Left hindlimb (tissue), 1 donor: Measurements from ENCODE around the gene PANX1.
"Not testable (repeated sequence)": the region's sequence is repeated elsewhere in the genome, so short reads cannot be mapped to it uniquely, and the experiment has no call there.

Experiments used
- DNase-seq: peaks from one replicate; pipeline ENCODE4 v3.0.0-alpha.2; 2018

PANX1 gene

DNA sequence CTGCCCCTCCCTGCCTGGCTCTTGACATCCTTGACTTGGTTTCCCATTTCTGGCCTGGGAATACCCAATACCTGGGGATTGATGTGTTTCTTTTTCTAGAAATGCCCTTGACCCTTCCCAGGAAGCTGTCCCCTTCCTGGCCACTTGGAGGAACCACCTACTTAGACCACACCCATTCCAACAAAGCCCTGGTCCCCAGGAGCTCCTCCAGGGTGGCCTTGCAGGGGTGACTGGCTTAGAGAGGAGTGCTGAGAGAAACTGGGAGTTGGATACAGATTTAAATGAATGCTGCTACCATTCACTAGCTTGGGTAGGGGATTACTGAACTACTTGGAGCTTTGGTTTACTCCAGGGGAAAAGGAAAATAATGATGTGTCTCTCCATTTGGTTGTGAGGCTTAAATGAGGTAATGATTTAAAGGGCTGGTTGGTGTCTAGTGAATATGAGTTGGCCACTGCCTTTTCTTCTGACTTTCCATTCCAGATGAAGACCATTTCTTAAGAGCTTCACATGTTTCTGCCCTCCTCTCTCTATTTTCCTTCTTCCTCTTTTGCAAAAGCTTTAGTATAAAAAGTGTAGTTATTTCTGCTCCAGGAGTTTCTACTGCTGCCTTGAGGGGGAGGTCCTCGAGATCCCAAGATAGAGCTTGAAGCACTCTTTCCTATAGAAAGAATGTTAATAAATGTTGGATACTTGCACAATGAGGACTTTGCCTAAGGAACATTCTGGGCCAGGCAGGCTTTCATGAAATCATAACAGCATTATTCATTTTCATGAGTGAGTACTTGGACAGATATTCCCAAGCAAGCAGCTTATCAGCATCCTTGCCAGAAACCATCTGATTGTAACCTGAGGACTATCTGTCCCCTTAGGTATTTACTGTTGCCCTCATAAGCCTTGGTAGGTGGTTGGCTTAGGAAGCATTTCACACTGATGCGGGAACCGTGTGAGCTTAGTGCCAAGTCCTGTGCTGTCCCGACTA is 22.4 kb downstream of the PANX1 start:
- DNase-seq, result no peak

DNA sequence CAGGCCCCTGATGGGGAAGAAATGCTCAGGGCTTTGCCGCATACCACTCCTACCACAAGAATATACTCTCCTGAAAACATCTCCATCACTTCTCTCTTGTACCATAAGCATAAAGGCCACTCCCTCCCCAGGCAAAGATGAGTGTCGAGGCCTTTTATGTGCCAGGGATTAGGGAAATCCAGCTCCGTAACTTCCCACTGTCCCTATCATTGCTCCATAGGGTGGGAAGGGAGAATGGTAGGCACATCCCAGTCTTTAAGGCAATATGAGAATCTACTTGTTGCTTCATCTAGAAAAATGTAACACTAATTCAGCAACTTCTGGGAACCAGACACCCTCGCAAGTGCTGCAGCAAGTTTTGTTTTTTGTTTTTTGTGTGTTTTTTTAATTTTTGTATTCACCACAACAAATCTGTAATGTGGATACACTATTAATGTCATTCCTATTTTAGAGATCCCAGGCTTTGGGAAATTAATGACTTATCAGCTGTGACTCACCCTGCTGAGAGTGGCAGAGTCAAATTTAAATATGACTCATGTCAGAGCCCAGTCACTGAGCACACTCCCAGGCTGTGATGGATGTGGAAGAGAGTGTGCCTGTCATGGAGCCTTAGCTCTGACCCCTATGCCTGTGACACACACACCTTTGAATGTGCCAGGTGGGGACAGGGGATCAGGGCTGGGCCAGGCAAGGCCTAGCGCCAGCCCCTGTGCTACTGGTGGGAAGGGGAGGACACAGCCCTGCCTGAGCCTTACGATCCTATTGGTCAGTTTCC is 23.4 kb downstream of the PANX1 start:
- DNase-seq, result no peak

- DNase-seq, result no peak
Observed at GRCh38 chr11:94152678-94153065, 24.0 kb downstream of the PANX1 start.

DNA sequence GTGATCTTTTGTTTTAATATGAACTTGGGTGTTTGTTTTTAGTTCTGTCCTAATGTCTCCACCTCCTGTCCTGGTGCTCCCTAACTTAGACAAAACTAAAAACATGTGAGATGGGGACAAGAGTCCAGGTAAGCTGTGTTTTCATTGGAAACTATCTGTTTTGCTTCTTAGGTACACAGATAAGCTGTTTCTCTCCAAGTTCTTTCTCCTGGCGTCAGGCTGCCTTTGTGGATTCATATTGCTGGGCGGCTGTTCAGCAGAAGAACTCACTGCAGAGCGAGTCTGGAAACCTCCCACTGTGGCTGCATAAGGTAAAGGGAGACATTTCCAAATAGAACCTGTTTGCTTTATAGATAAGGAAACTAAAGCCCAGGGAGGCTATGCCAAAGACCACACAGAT is 24.7 kb downstream of the PANX1 start:
- DNase-seq, result no peak

DNA sequence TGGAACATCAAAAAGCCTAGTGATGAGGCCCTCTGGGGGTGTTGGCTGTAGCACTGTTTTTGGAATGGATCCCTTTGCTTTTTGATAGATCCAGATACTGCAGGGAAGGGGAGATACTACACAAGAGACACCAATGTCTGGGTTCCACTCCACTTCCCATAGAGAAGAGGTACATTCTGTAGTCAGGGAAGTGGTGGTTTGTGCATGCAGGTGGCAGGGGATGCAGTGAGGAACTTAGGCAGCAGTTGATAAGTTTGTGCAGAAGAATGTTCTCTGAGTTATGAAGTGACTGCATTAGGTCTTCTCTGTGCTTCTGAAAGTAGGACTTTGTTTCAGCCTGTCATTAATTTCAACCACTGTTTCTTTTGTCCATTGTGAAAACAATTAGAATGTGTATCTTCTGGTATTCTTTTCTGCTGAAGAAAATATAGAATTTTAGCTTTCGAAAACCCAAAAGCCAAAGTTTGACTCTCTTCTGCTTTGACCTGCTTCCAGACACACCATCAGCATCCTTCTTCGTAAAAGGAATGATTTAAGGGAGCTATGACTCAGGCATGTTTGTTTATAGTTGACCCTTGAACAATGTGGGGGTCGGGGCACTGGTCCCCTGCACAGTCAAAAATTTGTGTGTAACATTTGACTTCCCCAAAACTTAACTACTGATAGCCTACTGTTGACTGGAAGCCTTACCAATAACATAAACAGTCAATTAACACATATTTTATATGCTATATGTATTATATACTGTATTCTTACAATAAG is 25.6 kb downstream of the PANX1 start:
- no peak for DNase-seq

GRCh38 chr11:94157339-94157738 is 28.7 kb downstream of the PANX1 start:
- DNase-seq, result not testable (repeated sequence)

DNA sequence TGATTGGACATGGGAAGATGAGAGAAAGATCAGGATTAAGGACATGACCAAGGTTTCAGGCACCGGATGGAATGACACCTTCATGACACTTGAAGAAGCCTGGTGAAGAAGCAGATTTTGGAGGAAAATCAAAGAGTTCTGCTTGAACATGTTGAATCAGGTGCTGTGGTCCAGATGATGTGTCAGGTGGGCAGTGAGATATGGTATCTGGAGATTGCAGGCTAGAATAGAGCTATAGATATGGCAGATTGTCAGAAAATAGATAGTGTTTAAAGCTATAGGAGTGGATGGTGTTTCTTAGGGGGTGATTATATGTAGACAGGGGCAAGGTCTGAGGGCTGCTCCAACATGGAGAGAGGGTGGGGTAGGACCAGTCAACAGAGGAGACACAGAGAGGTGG is 40.2 kb downstream of the PANX1 start:
- DNase-seq, result no peak

GRCh38 chr11:94169516-94169915 is 40.9 kb downstream of the PANX1 start:
- no peak for DNase-seq

GRCh38 chr11:94169930-94170545 is 41.4 kb downstream of the PANX1 start:
- no peak for DNase-seq

DNA sequence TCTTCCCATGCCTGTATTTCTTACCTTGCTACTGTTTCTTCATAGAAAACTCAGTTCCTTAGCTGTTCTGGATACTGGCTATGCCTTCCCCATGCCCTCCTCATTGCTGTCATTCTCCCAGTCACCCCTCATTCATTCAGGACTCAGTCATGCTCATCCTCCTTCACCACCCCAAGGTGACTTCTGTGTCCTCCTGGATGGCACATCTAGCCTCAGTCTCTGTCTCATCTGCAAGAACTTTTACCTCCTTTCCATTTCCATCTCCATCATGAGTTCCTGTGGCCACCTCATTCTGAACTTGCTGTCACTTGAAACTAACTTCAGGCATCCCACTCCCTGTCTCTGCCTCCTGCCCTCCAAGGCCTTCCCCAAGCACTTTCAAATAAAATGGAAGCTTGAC is 42.3 kb downstream of the PANX1 start:
- DNase-seq, result no peak

DNA sequence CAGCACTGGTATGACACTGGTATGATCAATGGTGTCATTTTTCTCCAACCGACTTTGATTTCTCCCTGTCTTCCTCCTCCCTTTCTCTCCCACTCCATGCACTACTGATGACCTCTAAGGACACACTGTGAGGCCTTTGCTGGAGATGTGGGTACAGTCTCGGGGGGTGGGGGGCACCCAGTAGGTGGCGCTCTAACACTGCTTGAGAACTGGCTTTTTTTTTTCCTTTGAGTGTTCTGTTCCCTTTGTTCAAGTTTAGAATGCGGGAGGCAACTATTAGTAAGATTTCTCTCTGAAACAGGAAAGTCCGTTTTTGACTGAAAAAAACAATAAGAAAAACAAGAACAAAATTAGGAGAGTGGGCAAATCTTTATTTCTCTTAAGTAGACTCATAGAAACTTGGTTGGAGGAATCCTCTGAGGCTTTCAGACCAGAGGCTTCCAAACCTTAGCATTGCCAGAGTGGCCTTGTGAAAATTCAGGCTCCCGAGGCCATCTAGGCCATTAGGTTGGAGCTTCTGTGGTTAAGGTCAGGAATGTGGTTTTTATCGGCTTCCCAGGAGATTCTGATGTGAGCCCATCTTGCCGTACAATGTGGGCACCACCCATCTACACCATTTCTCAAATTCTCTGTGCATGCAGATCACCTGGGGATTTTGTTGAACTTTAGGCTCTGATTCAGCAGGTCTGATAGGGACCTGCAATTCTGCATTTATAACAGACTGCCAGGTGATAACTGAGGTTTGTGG is 43.2 kb downstream of the PANX1 start:
- DNase-seq, result no peak

DNA sequence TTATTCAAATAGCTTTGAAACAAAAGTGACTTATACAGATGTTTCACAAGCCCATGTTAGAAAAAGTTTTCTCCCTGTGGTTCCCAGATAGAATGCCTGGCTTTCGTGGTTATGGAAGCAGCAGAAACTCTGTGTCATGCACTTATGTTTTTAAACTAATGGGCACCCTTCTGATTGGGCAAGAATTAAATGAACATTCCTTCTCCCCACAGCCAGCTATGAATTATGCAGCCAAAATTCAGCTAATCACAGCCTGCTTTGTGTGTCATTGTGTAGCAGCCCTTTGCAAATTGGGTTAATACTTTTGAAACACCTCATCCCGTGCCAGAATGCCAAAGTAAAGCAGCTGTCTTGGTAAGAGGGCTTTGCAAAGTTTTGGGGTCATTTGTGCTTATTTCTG is 46.9 kb downstream of the PANX1 start:
- DNase-seq, result no peak

DNA sequence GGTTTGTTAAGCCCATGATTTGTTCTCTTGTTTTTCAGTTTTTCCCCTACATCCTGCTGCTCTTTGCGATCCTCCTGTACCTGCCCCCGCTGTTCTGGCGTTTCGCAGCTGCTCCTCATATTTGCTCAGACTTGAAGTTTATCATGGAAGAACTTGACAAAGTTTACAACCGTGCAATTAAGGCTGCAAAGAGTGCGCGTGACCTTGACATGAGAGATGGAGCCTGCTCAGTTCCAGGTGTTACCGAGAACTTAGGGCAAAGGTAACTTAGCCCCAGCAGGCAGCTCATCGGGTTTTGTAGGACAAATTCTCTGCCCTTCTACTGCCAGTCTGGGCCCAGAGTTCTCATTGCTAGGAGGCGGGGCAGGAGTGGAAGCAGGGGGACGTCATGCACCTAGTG is 49.7 kb downstream of the PANX1 start:
- no peak for DNase-seq

GRCh38 chr11:94179696-94180095 is 51.1 kb downstream of the PANX1 start:
- no peak for DNase-seq

DNA sequence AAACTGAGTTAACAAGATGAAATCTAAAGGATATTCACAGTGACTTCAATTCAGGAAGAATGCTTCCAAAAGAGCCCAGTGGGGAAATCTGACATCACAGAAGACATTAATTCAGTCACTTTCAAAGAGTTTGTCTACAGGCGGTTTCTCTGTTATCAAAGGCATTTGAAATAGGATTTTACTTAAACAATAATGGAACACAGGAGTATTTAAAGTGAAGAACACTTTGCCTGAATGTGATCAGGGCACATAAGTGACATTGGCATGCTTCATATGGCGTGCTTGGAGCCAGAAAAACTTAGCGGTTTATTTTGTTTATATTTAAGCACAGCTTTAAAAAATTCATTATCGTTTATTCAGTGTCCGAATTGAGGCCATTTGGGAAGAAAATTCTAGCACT is 52.9 kb downstream of the PANX1 start:
- no peak for DNase-seq

GRCh38 chr11:94181943-94182342 is 53.3 kb downstream of the PANX1 start:
- no peak for DNase-seq

GRCh38 chr11:94183251-94183885 is 54.7 kb downstream of the PANX1 start:
- no peak for DNase-seq

DNA sequence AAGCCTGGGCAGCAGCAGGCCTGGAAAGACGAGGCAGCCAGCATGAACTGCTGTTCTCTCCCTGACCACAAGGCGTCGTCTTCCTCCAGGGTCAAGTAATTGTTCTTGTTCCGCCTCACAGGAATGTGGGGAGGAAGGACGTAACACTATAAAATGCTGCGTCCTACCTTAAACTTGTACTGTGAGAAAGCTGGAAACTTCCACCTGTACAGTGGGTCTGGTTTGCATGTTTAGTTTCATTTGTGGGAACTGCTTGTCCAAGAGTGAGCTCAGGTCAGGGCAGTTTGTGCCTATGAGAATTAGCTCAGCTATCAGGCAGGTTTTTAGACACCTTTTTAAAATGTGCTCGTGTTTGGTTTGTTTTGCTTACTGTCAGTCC is 55.2 kb downstream of the PANX1 start:
- peak; percentile 50 for DNase-seq

- DNase-seq, result no peak
Observed at GRCh38 chr11:94184362-94184761, 55.7 kb downstream of the PANX1 start.

GRCh38 chr11:94184846-94185245 is 56.2 kb downstream of the PANX1 start:
- no peak for DNase-seq

DNA sequence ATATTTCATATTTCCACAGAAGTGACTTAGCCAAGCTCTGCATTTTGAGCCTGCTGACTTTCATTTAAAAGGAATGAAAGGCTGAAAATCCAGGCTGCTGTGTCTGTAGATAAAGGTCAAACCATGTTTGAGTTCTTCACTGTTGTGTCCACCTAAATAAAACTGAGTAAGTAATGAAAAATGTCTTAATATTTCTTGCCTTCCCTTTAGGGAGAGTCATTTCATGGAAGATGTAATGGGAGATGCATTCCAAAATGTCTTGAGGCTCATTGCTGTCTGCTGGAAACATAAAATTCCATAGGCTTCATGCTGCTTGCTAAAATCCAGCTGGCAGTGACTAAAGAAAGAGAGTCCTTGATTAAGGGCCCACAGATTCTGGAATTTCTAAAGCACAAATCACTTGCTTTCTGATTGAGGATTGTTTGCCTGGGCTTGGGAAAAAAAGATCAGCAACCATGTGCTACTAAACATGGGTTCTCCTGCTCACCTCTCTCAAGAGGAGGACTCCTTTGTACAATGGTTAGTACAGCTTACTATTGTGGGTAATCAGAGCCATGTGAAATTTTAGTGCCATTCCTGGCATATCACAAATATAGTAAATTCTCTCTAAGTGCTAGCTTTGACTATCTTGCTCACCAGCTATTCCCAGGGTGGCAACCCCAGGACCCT is 56.9 kb downstream of the PANX1 start:
- no peak for DNase-seq
